Measurements from ENCODE around the gene NR0B2. TPM values are rescaled to one million over a fixed set of nuclear protein-coding genes. Genes with fewer than 3 reads are reported as not detected.

NR0B2 gene
- total RNA-seq, 2 donors from 2014 or later, result 0.64 to 1.8 TPM

DNA sequence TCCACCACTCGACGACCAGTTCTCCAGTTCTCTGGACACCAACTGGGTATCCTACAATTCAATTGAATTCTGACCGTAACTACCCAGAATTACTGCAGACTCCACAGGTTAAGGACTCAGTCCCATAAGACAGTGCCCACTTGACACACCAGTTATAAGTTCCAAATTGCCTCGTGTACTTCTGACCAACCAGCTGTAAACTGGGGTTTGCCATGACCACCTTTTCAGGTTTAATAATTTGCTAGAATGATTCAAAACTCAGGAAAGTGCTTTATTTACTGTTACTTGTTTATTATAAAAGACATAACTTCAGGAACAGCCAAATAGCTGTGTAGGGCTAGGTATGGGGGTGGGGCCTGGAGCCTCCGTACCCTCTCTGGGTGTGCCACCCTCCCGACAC, 23.0 kb upstream of the NR0B2 start:
- Histone ChIP-seq H3K36me3 (no peaks in the 10 kb centered on the region), H3K9ac (ENCODE audit: low read depth in 2 of 2, low read length in 2 of 2) (no peak overlapping the region), H3K4me1 (no peaks in the 10 kb centered on the region), H3K27me3 (no peaks in the 10 kb centered on the region), H3K9me3 (no peaks in the 10 kb centered on the region), H3K4me3 (no peak overlapping the region), H3K27ac (no peak overlapping the region)
- intact Hi-C loops (cut with DNase I), result no loop called here
- DNase-seq, result no peak
- TF ChIP-seq, protein P1, sequence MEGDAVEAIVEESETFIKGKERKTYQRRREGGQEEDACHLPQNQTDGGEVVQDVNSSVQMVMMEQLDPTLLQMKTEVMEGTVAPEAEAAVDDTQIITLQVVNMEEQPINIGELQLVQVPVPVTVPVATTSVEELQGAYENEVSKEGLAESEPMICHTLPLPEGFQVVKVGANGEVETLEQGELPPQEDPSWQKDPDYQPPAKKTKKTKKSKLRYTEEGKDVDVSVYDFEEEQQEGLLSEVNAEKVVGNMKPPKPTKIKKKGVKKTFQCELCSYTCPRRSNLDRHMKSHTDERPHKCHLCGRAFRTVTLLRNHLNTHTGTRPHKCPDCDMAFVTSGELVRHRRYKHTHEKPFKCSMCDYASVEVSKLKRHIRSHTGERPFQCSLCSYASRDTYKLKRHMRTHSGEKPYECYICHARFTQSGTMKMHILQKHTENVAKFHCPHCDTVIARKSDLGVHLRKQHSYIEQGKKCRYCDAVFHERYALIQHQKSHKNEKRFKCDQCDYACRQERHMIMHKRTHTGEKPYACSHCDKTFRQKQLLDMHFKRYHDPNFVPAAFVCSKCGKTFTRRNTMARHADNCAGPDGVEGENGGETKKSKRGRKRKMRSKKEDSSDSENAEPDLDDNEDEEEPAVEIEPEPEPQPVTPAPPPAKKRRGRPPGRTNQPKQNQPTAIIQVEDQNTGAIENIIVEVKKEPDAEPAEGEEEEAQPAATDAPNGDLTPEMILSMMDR (IDR thresholded peaks at IDR 0.05), result no peak

DNA sequence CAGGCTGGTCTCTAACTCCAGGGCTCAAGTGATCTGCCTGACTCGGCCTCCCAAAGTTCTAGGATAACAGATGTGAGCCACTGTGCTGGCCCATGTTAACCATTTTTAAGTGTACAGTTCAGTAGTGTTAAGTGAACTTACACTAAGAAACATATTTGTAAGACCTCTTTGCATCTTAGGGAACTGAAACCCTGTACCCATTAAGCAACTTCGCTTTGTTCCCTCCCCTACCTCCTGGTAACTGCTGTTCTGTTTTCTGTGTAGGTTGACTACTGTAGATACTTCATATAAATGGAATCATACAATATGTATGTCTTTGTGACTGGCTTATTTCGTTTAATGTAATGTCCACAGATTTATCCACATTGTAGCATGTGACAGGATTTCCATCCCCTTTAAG, 18.8 kb upstream of the NR0B2 start:
- no peak overlapping the region for H3K27ac ChIP-seq
- no peaks in the 10 kb centered on the region for H3K9me3 ChIP-seq
- no peak for DNase-seq
- no peaks in the 10 kb centered on the region for H3K36me3 ChIP-seq
- TF ChIP-seq, protein P1 (IDR thresholded peaks at IDR 0.05), result no peak
- intact Hi-C loops (cut with DNase I), result no loop called here
- no peaks in the 10 kb centered on the region for H3K27me3 ChIP-seq
- no peak overlapping the region for H3K4me3 ChIP-seq
- H3K4me1 ChIP-seq, result no peaks in the 10 kb centered on the region
- no peak overlapping the region for H3K9ac ChIP-seq (ENCODE audit: low read depth in 2 of 2, low read length in 2 of 2)

DNA sequence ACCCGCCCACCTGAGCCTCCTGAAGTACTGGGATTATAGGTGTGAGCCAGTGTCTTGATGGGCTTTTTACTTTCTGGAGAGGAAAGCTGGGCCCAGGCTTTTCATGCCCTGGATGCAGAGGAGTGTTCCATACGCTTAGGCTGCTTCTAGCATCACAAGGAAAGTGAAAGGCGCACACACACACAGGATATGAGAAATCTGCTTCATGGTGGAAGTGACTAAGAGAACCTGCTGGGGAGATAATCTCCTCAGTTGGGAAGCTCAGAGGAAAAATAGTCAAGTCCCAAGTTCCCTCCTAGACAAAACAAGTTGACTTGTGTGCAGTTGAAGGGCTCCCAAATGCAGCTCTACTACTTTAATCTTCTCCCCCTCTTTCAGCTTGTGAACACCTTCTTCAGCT, 9.9 kb upstream of the NR0B2 start:
- no peaks in the 10 kb centered on the region for H3K36me3 ChIP-seq
- no peak overlapping the region for H3K4me3 ChIP-seq
- TF ChIP-seq, protein P1 (IDR thresholded peaks at IDR 0.05), result no peak
- DNase-seq, result no peak
- no peak overlapping the region for H3K27ac ChIP-seq
- no peaks in the 10 kb centered on the region for H3K4me1 ChIP-seq
- intact Hi-C loops (cut with DNase I), result no loop called here
- no peak overlapping the region for H3K9ac ChIP-seq (ENCODE audit: low read depth in 2 of 2, low read length in 2 of 2)
- H3K9me3 ChIP-seq, result no peaks in the 10 kb centered on the region
- no peaks in the 10 kb centered on the region for H3K27me3 ChIP-seq

DNA sequence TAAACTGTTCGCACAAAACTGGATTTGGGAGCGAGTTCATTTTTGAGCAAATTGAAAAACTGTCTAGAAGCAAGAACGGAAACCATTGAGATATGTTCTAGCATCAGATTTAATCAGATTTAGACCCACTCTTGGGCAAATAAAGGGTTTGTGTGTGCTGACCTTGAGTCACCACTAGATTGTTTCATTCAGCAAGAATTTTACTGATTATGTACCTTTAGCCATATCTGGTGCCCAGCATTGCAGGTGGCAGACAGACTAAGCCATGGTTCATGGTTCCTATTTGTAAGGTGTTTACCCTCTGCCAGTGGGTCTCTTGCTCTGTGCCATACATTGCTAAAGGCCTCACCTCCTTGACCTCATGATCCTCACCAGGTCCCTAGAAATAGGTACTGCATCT, 9.1 kb upstream of the NR0B2 start:
- Histone ChIP-seq H3K9ac (ENCODE audit: low read depth in 2 of 2, low read length in 2 of 2) (no peak overlapping the region), H3K4me3 (peak overlapping the region; percentile 92), H3K4me1 (no peaks in the 10 kb centered on the region), H3K9me3 (no peaks in the 10 kb centered on the region), H3K36me3 (no peaks in the 10 kb centered on the region), H3K27ac (no peak overlapping the region), H3K27me3 (no peaks in the 10 kb centered on the region)
- intact Hi-C loops (cut with DNase I), result no loop called here
- DNase-seq, result no peak
- TF ChIP-seq, protein P1 (IDR thresholded peaks at IDR 0.05), result no peak

DNA sequence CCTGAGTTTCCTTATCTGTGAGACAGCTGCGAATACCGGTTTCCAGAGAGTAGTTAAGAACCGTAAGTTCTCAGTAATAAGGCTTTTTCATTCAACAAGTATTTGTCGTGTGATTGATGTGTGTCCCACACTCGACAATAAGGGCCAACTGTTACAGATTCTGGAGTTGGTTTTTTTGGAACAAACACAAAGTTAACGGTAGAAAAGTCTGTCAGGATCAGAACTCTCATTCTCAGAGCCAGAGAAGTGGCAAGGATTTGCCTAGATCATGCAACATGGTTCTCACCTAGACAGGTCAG, 8.6 kb upstream of the NR0B2 start:
- Histone ChIP-seq H3K27me3 (no peaks in the 10 kb centered on the region), H3K4me3 (peak overlapping the region; percentile 92), H3K9ac (ENCODE audit: low read depth in 2 of 2, low read length in 2 of 2) (peak overlapping the region; percentile 89 to 98), H3K9me3 (no peaks in the 10 kb centered on the region), H3K36me3 (no peaks in the 10 kb centered on the region), H3K4me1 (no peaks in the 10 kb centered on the region), H3K27ac (no peak overlapping the region)
- intact Hi-C loops (cut with DNase I), result no loop called here
- no peak for DNase-seq
- TF ChIP-seq, protein P1 (IDR thresholded peaks at IDR 0.05), result no peak
